ENCODE results near the gene IPMK. TPM values are rescaled to one million over a fixed set of nuclear protein-coding genes. Genes with fewer than 3 reads are reported as not detected.

IPMK gene
- total and polyA plus RNA-seq, 9 of the 15 experiments (the other 6 are each of a cell fraction or from before 2014, with no cell fraction given) = 0.98 to 4.4 (median 2.7) TPM

DNA sequence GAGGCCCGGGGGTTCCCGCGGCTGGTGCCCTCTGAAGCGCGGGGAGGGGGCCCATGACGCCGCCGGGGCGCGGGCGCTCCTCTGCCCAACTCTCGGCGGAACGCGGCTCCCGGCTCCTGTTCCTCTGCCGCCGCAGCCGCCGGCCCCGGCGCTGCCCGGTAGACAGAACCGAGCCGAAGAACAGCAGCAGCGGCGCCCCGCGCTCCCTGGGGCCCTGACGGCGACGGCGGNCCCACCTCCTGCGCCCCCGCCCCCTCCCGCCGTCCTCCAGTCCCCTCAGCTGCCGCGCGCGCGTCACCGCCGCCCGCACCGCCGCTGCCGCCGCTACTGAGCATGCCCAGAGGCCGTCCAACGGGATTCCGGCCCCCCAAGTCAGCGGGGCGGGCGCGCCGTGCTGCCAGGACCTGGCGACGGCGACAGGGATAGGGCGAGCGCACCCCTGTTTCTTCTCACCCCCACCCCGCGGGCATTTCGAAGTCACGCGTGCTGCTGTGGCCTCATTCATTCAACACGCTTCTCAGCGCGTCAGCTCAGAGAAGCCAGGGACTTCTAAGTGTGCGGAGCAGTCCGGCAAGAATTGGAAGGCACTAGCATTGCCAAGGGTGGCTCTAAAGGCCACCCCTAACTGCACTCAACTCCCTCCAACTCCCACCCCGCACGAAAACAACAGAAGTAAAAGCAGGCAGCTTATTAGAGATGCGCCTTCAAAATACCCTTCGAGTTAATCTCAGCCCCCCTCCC is at the start of gene IPMK (continued):
- TF ChIP-seq, protein P1, sequence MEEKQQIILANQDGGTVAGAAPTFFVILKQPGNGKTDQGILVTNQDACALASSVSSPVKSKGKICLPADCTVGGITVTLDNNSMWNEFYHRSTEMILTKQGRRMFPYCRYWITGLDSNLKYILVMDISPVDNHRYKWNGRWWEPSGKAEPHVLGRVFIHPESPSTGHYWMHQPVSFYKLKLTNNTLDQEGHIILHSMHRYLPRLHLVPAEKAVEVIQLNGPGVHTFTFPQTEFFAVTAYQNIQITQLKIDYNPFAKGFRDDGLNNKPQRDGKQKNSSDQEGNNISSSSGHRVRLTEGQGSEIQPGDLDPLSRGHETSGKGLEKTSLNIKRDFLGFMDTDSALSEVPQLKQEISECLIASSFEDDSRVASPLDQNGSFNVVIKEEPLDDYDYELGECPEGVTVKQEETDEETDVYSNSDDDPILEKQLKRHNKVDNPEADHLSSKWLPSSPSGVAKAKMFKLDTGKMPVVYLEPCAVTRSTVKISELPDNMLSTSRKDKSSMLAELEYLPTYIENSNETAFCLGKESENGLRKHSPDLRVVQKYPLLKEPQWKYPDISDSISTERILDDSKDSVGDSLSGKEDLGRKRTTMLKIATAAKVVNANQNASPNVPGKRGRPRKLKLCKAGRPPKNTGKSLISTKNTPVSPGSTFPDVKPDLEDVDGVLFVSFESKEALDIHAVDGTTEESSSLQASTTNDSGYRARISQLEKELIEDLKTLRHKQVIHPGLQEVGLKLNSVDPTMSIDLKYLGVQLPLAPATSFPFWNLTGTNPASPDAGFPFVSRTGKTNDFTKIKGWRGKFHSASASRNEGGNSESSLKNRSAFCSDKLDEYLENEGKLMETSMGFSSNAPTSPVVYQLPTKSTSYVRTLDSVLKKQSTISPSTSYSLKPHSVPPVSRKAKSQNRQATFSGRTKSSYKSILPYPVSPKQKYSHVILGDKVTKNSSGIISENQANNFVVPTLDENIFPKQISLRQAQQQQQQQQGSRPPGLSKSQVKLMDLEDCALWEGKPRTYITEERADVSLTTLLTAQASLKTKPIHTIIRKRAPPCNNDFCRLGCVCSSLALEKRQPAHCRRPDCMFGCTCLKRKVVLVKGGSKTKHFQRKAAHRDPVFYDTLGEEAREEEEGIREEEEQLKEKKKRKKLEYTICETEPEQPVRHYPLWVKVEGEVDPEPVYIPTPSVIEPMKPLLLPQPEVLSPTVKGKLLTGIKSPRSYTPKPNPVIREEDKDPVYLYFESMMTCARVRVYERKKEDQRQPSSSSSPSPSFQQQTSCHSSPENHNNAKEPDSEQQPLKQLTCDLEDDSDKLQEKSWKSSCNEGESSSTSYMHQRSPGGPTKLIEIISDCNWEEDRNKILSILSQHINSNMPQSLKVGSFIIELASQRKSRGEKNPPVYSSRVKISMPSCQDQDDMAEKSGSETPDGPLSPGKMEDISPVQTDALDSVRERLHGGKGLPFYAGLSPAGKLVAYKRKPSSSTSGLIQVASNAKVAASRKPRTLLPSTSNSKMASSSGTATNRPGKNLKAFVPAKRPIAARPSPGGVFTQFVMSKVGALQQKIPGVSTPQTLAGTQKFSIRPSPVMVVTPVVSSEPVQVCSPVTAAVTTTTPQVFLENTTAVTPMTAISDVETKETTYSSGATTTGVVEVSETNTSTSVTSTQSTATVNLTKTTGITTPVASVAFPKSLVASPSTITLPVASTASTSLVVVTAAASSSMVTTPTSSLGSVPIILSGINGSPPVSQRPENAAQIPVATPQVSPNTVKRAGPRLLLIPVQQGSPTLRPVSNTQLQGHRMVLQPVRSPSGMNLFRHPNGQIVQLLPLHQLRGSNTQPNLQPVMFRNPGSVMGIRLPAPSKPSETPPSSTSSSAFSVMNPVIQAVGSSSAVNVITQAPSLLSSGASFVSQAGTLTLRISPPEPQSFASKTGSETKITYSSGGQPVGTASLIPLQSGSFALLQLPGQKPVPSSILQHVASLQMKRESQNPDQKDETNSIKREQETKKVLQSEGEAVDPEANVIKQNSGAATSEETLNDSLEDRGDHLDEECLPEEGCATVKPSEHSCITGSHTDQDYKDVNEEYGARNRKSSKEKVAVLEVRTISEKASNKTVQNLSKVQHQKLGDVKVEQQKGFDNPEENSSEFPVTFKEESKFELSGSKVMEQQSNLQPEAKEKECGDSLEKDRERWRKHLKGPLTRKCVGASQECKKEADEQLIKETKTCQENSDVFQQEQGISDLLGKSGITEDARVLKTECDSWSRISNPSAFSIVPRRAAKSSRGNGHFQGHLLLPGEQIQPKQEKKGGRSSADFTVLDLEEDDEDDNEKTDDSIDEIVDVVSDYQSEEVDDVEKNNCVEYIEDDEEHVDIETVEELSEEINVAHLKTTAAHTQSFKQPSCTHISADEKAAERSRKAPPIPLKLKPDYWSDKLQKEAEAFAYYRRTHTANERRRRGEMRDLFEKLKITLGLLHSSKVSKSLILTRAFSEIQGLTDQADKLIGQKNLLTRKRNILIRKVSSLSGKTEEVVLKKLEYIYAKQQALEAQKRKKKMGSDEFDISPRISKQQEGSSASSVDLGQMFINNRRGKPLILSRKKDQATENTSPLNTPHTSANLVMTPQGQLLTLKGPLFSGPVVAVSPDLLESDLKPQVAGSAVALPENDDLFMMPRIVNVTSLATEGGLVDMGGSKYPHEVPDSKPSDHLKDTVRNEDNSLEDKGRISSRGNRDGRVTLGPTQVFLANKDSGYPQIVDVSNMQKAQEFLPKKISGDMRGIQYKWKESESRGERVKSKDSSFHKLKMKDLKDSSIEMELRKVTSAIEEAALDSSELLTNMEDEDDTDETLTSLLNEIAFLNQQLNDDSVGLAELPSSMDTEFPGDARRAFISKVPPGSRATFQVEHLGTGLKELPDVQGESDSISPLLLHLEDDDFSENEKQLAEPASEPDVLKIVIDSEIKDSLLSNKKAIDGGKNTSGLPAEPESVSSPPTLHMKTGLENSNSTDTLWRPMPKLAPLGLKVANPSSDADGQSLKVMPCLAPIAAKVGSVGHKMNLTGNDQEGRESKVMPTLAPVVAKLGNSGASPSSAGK (IDR thresholded peaks at IDR 0.05) = peak; percentile 97
- TF ChIP-seq ZNF830 (CRISPR knock-in tag; IDR thresholded peaks at IDR 0.05) (no peak), RFX5 (IDR thresholded peaks at IDR 0.05; ENCODE audit: low read depth, low read length) (no peak), NRF1 (conservative IDR thresholded peaks at IDR 0.05 in 1 of 2, IDR thresholded peaks at IDR 0.05 in 1 of 2) (peak; percentile 91 to 93), CXXC5 (CRISPR knock-in tag; IDR thresholded peaks at IDR 0.05) (peak; percentile 81), GATAD2B (IDR thresholded peaks at IDR 0.05; ENCODE audit: borderline replicate concordance) (no peak), CTBP1 (IDR thresholded peaks at IDR 0.05; ENCODE audit: borderline replicate concordance) (peak; percentile 84), FOXA3 (CRISPR knock-in tag; conservative IDR thresholded peaks at IDR 0.05 in 1 of 2, IDR thresholded peaks at IDR 0.05 in 1 of 2) (peak in 1 of 2 experiments; percentile 38; a peak in 1 of 4 replicates)
- TF ChIP-seq, protein P2, sequence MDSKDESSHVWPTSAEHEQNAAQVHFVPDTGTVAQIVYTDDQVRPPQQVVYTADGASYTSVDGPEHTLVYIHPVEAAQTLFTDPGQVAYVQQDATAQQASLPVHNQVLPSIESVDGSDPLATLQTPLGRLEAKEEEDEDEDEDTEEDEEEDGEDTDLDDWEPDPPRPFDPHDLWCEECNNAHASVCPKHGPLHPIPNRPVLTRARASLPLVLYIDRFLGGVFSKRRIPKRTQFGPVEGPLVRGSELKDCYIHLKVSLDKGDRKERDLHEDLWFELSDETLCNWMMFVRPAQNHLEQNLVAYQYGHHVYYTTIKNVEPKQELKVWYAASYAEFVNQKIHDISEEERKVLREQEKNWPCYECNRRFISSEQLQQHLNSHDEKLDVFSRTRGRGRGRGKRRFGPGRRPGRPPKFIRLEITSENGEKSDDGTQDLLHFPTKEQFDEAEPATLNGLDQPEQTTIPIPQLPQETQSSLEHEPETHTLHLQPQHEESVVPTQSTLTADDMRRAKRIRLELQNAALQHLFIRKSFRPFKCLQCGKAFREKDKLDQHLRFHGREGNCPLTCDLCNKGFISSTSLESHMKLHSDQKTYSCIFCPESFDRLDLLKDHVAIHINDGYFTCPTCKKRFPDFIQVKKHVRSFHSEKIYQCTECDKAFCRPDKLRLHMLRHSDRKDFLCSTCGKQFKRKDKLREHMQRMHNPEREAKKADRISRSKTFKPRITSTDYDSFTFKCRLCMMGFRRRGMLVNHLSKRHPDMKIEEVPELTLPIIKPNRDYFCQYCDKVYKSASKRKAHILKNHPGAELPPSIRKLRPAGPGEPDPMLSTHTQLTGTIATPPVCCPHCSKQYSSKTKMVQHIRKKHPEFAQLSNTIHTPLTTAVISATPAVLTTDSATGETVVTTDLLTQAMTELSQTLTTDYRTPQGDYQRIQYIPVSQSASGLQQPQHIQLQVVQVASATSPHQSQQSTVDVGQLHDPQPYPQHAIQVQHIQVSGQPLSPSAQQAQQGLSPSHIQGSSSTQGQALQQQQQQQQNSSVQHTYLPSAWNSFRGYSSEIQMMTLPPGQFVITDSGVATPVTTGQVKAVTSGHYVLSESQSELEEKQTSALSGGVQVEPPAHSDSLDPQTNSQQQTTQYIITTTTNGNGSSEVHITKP (IDR thresholded peaks at IDR 0.05; ENCODE audit: partially characterized antibody) = peak; percentile 44
- TF ChIP-seq, protein P3, sequence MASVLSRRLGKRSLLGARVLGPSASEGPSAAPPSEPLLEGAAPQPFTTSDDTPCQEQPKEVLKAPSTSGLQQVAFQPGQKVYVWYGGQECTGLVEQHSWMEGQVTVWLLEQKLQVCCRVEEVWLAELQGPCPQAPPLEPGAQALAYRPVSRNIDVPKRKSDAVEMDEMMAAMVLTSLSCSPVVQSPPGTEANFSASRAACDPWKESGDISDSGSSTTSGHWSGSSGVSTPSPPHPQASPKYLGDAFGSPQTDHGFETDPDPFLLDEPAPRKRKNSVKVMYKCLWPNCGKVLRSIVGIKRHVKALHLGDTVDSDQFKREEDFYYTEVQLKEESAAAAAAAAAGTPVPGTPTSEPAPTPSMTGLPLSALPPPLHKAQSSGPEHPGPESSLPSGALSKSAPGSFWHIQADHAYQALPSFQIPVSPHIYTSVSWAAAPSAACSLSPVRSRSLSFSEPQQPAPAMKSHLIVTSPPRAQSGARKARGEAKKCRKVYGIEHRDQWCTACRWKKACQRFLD (CRISPR knock-in tag; IDR thresholded peaks at IDR 0.05) = no peak
